PC-3 (cell line): ENCODE measurements around the gene TTYH2.

Experiments
- CTCF ChIP-seq: fragments of 300-600 bp; sonication (generic); conservative IDR thresholded peaks from 2 replicates; pipeline ENCODE4 v1.5.1; 2017; ENCODE audit warnings: antibody characterized with exemption, low read depth, mild to moderate bottlenecking, low read length
- EZH2 ChIP-seq: fragments of 300-600 bp; sonication (generic); IDR thresholded peaks from one replicate; pipeline ENCODE4 v1.6.1; 2017; ENCODE audit warnings: antibody characterized with exemption, mild to moderate bottlenecking, low read length; ENCODE audit not compliant: unreplicated experiment
- EZH2phosphoT487 ChIP-seq: fragments of 300-600 bp; sonication (generic); IDR thresholded peaks from 2 replicates; pipeline ENCODE4 v1.6.1; 2018; ENCODE audit warnings: mild to moderate bottlenecking, antibody characterized with exemption, low read length, borderline replicate concordance

DNA sequence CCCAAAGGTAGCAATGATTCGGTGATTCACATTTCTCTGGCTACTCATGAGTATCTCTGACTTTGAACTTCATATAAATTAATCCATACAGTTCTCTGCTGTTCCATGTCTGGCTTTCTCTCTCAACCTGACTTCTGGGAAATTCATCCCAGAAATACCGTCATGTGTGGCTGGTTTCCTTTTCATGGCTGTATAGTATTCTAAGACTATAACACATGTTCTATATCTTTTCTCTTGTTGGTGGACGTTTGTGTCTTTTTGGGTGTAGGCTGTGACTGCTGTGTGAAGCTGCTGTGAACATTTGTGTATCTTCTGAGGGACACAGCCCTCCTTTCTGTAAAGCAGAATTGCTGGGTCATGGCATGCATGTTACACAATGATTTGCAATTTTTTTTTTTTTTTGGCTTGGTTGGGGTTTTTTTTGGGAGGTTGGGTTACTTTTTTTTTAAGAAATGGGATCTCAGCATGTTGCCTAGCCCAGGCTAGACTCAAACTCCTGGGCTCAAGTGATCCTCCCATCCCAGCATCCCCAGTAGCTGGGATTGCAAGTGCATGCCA is 6.3 kb downstream of the TTYH2 start:
- no peak for TF ChIP-seq CTCF
- TF ChIP-seq EZH2 = no peak
- TF ChIP-seq EZH2phosphoT487 = no peak
